ENCODE data around the gene SPATA32.
A peak's percentile ranks its signal among the peaks of the same experiment; 100 is the strongest.

Gene SPATA32

GRCh38 chr17:45282683-45283644 lies 21.1 kb upstream of the SPATA32 start:
- H2BK12ac ChIP-seq (ENCODE audit: low read length): no peak overlapping the region
- H3K4me2 ChIP-seq (ENCODE audit: insufficient read depth, low read length, poor library complexity, severe bottlenecking): no peak overlapping the region
- no peak overlapping the region for H2BK15ac ChIP-seq (ENCODE audit: low read length)
- no peak overlapping the region for H2BK120ac ChIP-seq (ENCODE audit: low read depth, low read length)
- H3K4me3 ChIP-seq (ENCODE audit: low read length in 2 of 2): no peak overlapping the region
- no peak for DNase-seq (ENCODE audit: low spot score)
- WGBS, 2 donors (ENCODE audit: extremely low coverage in 2 of 2, insufficient read length in 2 of 2, insufficient replicate concordance in 1 of 2): no CpG with 5 or more reads among the region's 21 CpGs
- H3K18ac ChIP-seq (ENCODE audit: low read length): no peak overlapping the region
- no peak overlapping the region for H4K91ac ChIP-seq (ENCODE audit: low read depth, low read length, poor library complexity)
- no peak overlapping the region for H2AK5ac ChIP-seq (ENCODE audit: low read depth, low read length)
- no peak overlapping the region for H3K27ac ChIP-seq (replicated peaks; ENCODE audit: low read length)
- H3K23ac ChIP-seq (ENCODE audit: low read depth, low read length, poor library complexity): peak overlapping the region; percentile 16
- H2BK5ac ChIP-seq (ENCODE audit: low read length): no peak overlapping the region
- H3K9ac ChIP-seq (ENCODE audit: low read depth, low read length, poor library complexity): no peak overlapping the region
- no peak overlapping the region for H2AFZ ChIP-seq (ENCODE audit: low read length)
- H3K27me3 ChIP-seq (ENCODE audit: control insufficient read depth in 3 of 3, insufficient read depth in 3 of 3, low read depth in 1 of 3, low read length in 3 of 3): no peaks in the 10 kb centered on the region
- no peaks in the 10 kb centered on the region for H3K79me1 ChIP-seq (ENCODE audit: low read depth, low read length)
- H3K9me3 ChIP-seq (replicated peaks in 1 of 2; ENCODE audit: control insufficient read depth in 2 of 2, insufficient read depth in 1 of 2, low read depth in 1 of 2, low read length in 2 of 2): no peaks in the 10 kb centered on the region
- no peak overlapping the region for H3K14ac ChIP-seq (ENCODE audit: low read length)
- no peak overlapping the region for H4K8ac ChIP-seq (ENCODE audit: low read depth, low read length)
- peaks cover 24 to 71% of the 10 kb centered on the region in 2 donors for H3K36me3 ChIP-seq (replicated peaks in 1 of 2; ENCODE audit: control insufficient read depth in 2 of 2, insufficient read depth in 2 of 2, low read length in 2 of 2)
- no peak overlapping the region for H3K4ac ChIP-seq (ENCODE audit: low read length)
- no peaks in the 10 kb centered on the region for H3K4me1 ChIP-seq (ENCODE audit: control insufficient read depth in 2 of 2, insufficient read depth in 1 of 2, low read depth in 1 of 2, low read length in 2 of 2)

DNA sequence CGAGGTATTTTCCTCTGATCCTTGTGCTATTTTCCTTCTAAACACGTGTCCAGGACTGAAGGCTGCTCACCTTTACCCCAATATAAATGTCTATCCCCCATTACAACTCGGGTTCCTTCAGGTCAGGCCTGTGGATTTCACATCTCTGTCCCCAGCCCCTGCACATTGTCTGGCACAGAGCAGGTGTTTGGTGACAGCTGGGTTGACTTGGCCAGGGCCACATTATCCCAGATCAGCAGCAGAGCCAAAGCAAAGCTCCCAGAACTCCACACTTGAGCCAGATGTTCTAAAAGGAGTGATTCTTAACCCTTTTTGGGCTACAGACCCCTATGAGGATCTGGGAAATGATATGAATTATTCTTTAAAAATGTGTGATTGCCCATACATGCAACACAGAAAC lies 18.0 kb upstream of the SPATA32 start:
- Histone ChIP-seq H2BK120ac (ENCODE audit: low read depth, low read length) (no peak overlapping the region), H3K4me3 (ENCODE audit: low read length in 2 of 2) (no peak overlapping the region), H3K9ac (ENCODE audit: low read depth, low read length, poor library complexity) (no peak overlapping the region), H3K4me1 (ENCODE audit: control insufficient read depth in 2 of 2, insufficient read depth in 1 of 2, low read depth in 1 of 2, low read length in 2 of 2) (peaks cover 0 to 1% of the 10 kb centered on the region in 2 donors), H3K18ac (ENCODE audit: low read length) (no peak overlapping the region), H2AFZ (ENCODE audit: low read length) (no peak overlapping the region), H3K27me3 (ENCODE audit: control insufficient read depth in 3 of 3, insufficient read depth in 3 of 3, low read depth in 1 of 3, low read length in 3 of 3) (no peaks in the 10 kb centered on the region), H3K27ac (replicated peaks; ENCODE audit: low read length) (no peak overlapping the region), H3K14ac (ENCODE audit: low read length) (no peak overlapping the region), H3K4ac (ENCODE audit: low read length) (no peak overlapping the region), H4K8ac (ENCODE audit: low read depth, low read length) (no peak overlapping the region), H3K36me3 (replicated peaks in 1 of 2; ENCODE audit: control insufficient read depth in 2 of 2, insufficient read depth in 2 of 2, low read length in 2 of 2) (peaks cover 20 to 45% of the 10 kb centered on the region in 2 donors), H4K91ac (ENCODE audit: low read depth, low read length, poor library complexity) (no peak overlapping the region), H3K9me3 (replicated peaks in 1 of 2; ENCODE audit: control insufficient read depth in 2 of 2, insufficient read depth in 1 of 2, low read depth in 1 of 2, low read length in 2 of 2) (no peaks in the 10 kb centered on the region), H3K4me2 (ENCODE audit: insufficient read depth, low read length, poor library complexity, severe bottlenecking) (no peak overlapping the region), H2AK5ac (ENCODE audit: low read depth, low read length) (no peak overlapping the region), H2BK15ac (ENCODE audit: low read length) (no peak overlapping the region), H2BK12ac (ENCODE audit: low read length) (no peak overlapping the region), H2BK5ac (ENCODE audit: low read length) (no peak overlapping the region), H3K23ac (ENCODE audit: low read depth, low read length, poor library complexity) (no peak overlapping the region), H3K79me1 (ENCODE audit: low read depth, low read length) (no peaks in the 10 kb centered on the region)
- WGBS, 2 donors (ENCODE audit: extremely low coverage in 2 of 2, insufficient read length in 2 of 2, insufficient replicate concordance in 1 of 2): no CpG with 5 or more reads among the region's 3 CpGs
- DNase-seq (ENCODE audit: low spot score): no peak

DNA sequence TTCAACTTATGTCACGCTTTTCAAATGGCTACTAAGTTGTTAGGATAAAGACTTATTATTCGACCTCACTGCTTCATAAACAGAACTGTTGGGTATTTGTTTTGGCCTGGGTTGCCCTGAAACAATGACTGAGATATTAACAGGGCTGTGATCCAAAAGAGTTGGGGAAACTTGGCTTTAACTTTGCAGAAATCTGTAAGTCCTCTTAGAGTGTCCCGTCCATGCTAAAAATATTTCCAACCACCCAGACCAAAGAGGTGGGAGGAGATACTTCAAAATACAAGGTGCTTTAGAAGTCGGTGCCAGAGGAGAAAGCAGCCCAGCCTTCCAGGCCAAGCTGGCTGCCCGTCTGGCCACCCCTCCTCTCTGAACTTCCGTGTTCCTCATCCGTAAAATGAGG lies 16.1 kb upstream of the SPATA32 start:
- Histone ChIP-seq H3K9ac (ENCODE audit: low read depth, low read length, poor library complexity) (no peak overlapping the region), H2BK12ac (ENCODE audit: low read length) (no peak overlapping the region), H4K91ac (ENCODE audit: low read depth, low read length, poor library complexity) (no peak overlapping the region), H2AFZ (ENCODE audit: low read length) (no peak overlapping the region), H2BK120ac (ENCODE audit: low read depth, low read length) (no peak overlapping the region), H3K79me1 (ENCODE audit: low read depth, low read length) (no peaks in the 10 kb centered on the region), H3K27me3 (ENCODE audit: control insufficient read depth in 3 of 3, insufficient read depth in 3 of 3, low read depth in 1 of 3, low read length in 3 of 3) (no peaks in the 10 kb centered on the region), H3K4me2 (ENCODE audit: insufficient read depth, low read length, poor library complexity, severe bottlenecking) (no peak overlapping the region), H3K27ac (replicated peaks; ENCODE audit: low read length) (no peak overlapping the region), H3K9me3 (replicated peaks in 1 of 2; ENCODE audit: control insufficient read depth in 2 of 2, insufficient read depth in 1 of 2, low read depth in 1 of 2, low read length in 2 of 2) (no peaks in the 10 kb centered on the region), H3K18ac (ENCODE audit: low read length) (no peak overlapping the region), H3K36me3 (replicated peaks in 1 of 2; ENCODE audit: control insufficient read depth in 2 of 2, insufficient read depth in 2 of 2, low read length in 2 of 2) (peaks cover 16 to 42% of the 10 kb centered on the region in 2 donors), H3K14ac (ENCODE audit: low read length) (no peak overlapping the region), H3K4me3 (ENCODE audit: low read length in 2 of 2) (no peak overlapping the region), H3K4me1 (ENCODE audit: control insufficient read depth in 2 of 2, insufficient read depth in 1 of 2, low read depth in 1 of 2, low read length in 2 of 2) (peaks cover 0 to 1% of the 10 kb centered on the region in 2 donors), H3K23ac (ENCODE audit: low read depth, low read length, poor library complexity) (no peak overlapping the region), H2BK5ac (ENCODE audit: low read length) (no peak overlapping the region), H3K4ac (ENCODE audit: low read length) (no peak overlapping the region), H4K8ac (ENCODE audit: low read depth, low read length) (no peak overlapping the region), H2AK5ac (ENCODE audit: low read depth, low read length) (no peak overlapping the region), H2BK15ac (ENCODE audit: low read length) (no peak overlapping the region)
- DNase-seq (ENCODE audit: low spot score): no peak
- no CpG with 5 or more reads among the region's 7 CpGs for WGBS, 2 donors (ENCODE audit: extremely low coverage in 2 of 2, insufficient read length in 2 of 2, insufficient replicate concordance in 1 of 2)

DNA sequence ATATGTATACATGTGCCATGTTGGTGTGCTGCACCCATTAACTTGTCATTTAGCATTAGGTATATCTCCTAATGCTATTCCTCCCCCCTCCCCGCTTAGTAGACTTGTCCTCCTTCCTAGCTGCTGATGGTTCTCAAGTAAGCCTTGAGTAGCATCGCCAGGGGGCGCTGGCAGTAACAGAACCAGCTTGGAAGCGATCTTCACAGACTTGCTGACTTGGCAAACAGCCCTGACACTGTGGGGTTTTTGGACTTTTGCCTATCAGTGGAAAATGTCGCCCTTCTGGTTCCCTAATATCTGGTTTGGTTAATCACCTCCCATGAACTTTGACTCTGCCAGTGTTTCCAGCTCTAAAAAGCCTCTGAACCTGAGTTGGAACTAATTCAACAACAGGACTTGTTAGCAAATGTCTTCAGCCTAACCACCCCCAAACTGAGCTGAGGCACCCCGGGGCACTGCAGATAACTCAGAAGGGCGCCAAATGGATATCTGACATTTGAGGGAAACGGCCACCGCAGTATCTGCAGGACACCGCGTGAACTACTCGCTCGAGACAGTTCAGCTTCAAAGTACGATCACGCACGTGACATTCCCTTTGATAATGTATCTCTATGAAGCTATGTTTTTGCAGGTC lies 15.4 kb upstream of the SPATA32 start:
- Histone ChIP-seq H3K14ac (ENCODE audit: low read length) (no peak overlapping the region), H3K18ac (ENCODE audit: low read length) (no peak overlapping the region), H2BK15ac (ENCODE audit: low read length) (no peak overlapping the region), H3K9ac (ENCODE audit: low read depth, low read length, poor library complexity) (no peak overlapping the region), H4K8ac (ENCODE audit: low read depth, low read length) (no peak overlapping the region), H3K27me3 (ENCODE audit: control insufficient read depth in 3 of 3, insufficient read depth in 3 of 3, low read depth in 1 of 3, low read length in 3 of 3) (no peaks in the 10 kb centered on the region), H3K36me3 (replicated peaks in 1 of 2; ENCODE audit: control insufficient read depth in 2 of 2, insufficient read depth in 2 of 2, low read length in 2 of 2) (peaks cover 12 to 40% of the 10 kb centered on the region in 2 donors), H2BK120ac (ENCODE audit: low read depth, low read length) (no peak overlapping the region), H3K27ac (replicated peaks; ENCODE audit: low read length) (no peak overlapping the region), H2AK5ac (ENCODE audit: low read depth, low read length) (no peak overlapping the region), H3K4me3 (ENCODE audit: low read length in 2 of 2) (no peak overlapping the region), H3K79me1 (ENCODE audit: low read depth, low read length) (no peaks in the 10 kb centered on the region), H4K91ac (ENCODE audit: low read depth, low read length, poor library complexity) (no peak overlapping the region), H3K4ac (ENCODE audit: low read length) (no peak overlapping the region), H2BK5ac (ENCODE audit: low read length) (no peak overlapping the region), H3K4me1 (ENCODE audit: control insufficient read depth in 2 of 2, insufficient read depth in 1 of 2, low read depth in 1 of 2, low read length in 2 of 2) (peaks cover 0 to 1% of the 10 kb centered on the region in 2 donors), H2BK12ac (ENCODE audit: low read length) (no peak overlapping the region), H2AFZ (ENCODE audit: low read length) (no peak overlapping the region), H3K9me3 (replicated peaks in 1 of 2; ENCODE audit: control insufficient read depth in 2 of 2, insufficient read depth in 1 of 2, low read depth in 1 of 2, low read length in 2 of 2) (no peaks in the 10 kb centered on the region), H3K4me2 (ENCODE audit: insufficient read depth, low read length, poor library complexity, severe bottlenecking) (no peak overlapping the region), H3K23ac (ENCODE audit: low read depth, low read length, poor library complexity) (no peak overlapping the region)
- peak; percentile 89 for DNase-seq (ENCODE audit: low spot score)
- no CpG with 5 or more reads among the region's 16 CpGs for WGBS, 2 donors (ENCODE audit: extremely low coverage in 2 of 2, insufficient read length in 2 of 2, insufficient replicate concordance in 1 of 2)
